GM21723 (cell line): ENCODE data around the gene LMX1A.

Experiments
- ATAC-seq: cut with Tn5 transposase; IDR thresholded peaks from one replicate; pipeline ENCODE4 v1.9.1; 2021; ENCODE audit warnings: mild to moderate bottlenecking, moderate library complexity; ENCODE audit not compliant: unreplicated experiment

LMX1A gene

DNA sequence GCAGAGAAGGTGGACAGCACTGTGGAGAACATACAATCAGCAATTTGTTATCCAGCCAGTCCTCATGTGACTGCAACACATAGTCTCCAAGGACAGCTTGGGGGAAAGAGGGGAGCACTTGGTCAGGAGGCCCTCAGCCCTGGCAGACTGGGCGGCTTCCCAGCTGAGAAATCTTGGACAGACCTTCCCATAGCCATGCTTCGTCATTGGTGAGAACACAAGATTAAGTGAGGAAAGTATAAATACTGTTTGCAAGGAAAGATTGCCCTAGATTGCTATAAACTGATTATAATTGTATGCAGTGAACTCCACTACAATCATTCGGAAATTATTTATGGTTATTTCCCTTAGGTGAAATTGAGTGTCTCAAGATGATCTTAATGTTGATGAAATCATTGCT, 131.5 kb downstream of the LMX1A start:
- ATAC-seq = no peak

DNA sequence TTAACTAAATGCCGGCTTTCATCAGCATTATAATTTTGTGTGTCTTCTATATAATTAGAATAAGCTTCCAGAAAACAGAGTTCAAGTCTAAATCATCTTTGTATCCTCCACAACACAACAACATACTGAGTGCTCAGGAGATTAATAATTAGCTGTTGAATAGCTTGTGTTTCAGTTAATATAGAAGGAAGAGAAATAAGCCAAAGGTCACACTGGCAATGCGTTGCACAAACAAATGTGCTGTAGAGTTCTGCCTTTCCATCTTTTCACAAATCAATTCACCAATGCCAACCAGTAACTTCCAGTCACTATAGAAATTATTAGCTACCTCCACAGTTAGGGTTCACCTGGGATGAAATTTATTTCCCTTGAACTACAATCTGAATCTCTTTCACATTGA, 132.0 kb downstream of the LMX1A start:
- ATAC-seq = no peak

DNA sequence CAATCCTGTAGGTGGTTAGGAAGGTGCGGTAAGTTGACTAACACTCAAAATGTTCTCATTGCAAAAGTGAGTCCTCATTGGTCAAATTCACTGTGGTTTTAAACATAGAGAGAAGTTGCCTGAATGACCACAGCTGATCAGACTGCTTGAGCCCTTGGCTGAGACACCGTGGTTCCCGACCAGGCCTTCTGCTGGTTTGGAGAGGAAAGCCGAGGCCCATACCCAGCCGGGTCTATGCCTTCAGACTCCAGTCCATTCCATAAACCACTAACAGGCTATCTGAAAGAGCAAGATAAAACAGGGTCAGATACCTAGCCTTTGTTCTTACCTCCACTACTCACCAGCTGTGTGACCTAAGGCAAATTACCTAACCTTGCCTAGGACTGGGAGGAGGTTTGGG, 133.9 kb downstream of the LMX1A start:
- no peak for ATAC-seq

DNA sequence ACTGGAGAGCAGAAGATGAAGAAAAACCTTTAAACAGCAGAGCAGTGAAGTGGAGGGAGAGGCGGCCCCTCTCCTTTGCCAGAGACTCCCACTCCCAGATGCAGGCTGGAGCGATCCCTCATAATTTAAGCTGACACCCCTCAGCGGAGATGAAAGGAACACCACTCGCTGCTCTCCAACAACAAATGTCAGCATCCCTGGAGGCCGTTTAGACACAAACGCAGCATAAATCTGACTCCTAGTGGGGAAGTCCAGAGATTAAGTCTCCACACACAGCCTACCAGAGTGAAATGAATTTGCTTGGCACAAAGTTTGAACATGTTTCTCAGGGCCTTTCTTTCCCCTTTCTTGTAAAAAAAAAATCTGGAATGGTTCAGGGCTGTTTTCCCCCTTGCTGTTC, 137.8 kb downstream of the LMX1A start:
- no peak for ATAC-seq

DNA sequence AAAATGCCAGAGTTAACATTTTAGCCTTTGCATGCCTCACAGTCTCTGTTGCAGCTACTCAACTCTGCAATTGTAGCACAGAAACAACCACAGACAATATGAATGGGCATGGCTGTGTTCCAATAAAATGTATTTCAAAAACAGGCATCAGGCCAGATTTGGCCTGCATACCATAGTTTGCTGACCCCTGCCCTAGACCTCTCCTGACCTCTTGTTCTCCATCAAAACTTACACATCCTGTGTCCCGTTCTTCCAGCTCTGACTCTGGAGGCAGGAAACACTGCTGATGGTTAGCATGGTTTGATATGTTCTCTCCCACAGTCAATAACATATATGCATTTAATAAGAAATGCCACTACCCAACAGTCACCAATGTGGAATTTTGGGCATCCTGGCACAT, 138.6 kb downstream of the LMX1A start:
- no peak for ATAC-seq

DNA sequence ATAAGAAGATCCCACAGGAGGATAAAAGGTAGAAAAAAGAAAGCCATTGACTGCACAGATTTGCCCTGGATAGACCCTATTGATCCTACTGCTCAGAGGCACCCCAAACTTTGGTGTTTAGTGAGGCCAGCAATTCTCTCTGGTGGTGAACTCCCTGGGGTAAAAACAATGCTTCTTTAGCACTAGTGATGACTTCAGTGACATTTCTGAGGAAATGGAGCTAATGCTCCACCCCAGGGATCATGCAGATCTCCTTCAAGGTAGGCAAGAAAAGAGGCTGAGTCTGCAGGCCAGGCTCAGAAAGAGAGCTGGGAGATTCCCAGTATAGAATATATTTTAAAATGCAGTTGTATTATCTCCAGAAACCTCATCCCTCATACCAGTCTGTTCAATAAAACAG, 140.3 kb downstream of the LMX1A start:
- no peak for ATAC-seq

DNA sequence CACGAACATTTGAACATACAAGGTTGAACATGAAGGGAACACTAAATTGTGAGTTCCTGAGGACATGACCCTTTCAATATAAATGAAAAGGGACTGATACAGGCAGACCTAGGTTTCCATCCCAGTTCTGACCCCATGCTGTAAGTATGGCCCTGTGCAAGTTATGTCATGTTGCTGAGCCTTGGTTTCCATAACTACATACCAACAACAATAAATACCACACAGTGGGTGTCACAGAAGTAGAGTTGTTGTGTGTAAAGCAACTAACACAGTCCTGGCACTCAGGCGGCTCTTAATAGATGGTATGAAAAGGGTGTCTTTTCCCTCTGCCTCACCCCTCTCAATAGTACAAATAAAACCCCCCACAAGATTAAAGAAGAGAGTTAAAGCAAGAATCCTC, 140.8 kb downstream of the LMX1A start:
- no peak for ATAC-seq

DNA sequence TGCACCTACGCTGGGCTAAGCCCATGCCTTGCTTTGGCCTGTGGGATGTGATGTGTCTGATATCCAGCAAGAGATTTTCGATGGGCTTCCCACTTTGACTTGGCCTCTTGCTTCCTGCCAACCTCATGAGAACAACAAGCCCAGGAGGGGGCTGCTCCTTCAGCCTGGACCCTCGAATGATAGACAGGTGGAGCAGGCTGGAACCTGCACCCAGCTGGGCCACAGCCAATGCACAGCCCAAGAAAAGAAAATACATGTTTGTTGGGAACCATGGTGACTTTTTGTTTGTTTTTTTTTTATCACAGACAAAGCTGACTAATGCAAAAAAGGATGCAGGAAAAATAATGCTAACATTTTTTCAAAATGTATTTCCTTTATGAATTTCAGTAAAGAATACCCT, 144.3 kb downstream of the LMX1A start:
- ATAC-seq = no peak

DNA sequence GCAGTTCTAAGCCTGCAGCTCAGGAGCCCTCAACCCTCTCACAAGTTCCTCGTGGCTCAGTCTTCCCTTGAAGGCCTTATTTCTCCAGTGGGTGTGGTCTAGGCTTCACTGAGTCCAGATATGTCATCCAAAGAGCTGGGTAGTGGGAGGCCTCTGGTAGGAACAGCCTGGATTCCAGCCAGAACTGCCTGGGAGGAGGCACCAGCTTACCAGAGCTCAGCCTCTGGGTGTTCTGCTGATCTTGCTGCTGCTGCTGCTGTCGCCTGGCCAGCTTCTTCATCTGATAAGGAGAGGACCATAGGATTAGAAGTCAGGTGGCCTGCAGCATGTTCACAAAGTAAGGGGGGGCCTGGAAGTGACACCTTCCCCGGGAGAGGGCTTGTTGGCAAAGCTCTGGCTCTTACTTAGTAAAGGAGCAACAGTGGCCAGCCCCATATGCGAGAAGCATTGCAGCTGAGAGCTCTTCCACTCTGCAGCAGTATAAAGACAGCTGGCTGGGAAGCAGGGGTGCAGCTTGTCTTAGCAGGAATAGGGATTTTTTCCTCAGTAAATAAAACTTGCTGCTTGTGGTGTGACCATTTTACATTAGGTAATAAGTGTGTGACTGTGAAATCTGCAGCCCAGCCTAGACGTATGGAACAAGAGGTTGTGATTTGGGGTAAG, 148.5 kb downstream of the LMX1A start:
- ATAC-seq = no peak

DNA sequence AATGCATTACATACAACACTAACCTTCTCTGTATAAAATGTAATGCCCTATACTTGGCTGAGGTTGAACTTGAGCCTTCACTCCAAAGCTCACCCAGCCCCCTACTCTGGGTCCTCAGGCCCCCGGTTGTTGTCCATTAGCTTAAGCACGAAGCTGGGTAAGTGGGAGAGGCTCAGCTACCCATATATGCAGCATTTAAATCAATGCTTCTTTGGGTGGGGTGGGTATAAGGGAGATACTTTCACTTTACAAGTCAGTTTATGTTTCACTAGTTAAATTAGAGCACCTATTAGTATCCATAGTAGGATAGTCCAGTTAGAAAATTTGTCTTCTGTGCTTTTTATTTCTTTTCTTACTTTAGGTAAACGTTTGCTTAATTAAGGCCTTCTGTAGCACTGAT, 151.4 kb downstream of the LMX1A start:
- no peak for ATAC-seq

DNA sequence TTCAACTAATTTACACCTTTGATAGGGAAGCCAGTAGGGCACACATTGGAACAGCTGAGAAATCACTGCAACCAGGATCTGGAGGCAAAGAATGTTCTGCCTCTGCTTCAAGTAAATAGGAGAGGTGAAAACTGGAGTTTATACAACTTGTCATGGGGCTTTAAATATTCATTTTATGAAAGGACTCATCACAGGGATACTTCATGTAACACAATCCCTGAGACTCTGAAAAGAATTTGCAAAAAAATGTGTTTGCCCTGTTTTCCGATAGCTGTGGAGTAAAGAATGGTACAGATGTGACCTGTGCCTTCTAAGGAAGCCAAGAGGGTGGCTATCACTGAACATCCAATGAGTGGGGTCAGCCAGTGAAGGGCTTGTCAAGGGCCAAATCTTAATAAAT, 152.0 kb downstream of the LMX1A start:
- ATAC-seq = no peak

DNA sequence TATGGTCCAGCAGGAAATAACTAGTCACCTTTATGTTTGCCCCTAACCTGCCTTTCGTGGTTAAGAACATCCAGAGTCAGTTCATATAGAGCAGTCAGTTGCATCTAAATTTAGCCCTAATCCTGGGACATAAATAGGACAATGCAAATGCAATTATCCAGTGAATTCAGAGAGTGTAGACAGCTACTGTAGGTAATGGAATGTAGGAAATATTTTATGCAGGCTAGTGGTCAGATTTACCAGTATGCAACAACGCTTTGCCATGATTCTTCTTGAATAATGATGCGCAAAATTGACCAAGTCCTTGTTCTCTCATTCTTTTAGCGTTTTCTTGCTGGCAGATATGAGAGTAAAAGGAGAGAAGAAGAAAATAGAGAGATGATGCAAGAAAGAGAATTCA, 165.4 kb downstream of the LMX1A start:
- ATAC-seq = no peak

DNA sequence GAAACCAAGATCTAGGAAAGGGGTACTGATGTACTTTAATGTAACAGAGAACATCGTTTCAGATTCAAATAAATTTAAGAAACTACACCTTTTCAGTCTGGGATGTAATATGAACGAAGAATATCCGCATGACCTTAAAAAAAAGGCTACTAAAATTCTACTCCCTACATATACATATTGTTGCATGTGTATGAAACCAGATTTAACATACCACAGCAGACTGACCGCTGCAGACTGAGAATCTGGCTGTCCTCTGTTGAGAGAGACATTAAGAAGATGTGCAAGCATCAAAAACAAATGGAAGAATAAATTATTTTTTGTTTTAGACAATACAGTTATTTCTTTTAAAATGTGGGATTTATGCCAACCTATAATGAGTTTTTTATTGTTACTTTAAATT, 166.6 kb downstream of the LMX1A start:
- ATAC-seq = no peak

DNA sequence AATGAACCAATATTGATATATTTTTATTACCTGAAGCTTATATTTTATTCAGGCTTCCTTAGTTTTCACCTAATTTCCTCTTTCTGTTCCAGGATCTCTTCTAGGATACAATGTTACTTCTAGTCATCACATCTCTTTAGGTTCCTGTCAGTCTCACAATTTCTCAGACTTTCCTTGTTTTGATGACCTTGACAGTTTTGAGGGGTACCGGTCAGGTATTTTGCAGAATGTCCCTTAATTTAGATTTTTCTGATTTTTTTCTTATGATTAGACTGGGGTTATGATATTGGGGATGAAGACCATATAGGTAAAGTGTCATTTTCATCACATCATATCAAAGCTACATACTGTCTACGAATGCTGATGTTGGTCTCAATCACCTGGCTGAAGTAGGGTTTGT, 167.5 kb downstream of the LMX1A start:
- no peak for ATAC-seq

DNA sequence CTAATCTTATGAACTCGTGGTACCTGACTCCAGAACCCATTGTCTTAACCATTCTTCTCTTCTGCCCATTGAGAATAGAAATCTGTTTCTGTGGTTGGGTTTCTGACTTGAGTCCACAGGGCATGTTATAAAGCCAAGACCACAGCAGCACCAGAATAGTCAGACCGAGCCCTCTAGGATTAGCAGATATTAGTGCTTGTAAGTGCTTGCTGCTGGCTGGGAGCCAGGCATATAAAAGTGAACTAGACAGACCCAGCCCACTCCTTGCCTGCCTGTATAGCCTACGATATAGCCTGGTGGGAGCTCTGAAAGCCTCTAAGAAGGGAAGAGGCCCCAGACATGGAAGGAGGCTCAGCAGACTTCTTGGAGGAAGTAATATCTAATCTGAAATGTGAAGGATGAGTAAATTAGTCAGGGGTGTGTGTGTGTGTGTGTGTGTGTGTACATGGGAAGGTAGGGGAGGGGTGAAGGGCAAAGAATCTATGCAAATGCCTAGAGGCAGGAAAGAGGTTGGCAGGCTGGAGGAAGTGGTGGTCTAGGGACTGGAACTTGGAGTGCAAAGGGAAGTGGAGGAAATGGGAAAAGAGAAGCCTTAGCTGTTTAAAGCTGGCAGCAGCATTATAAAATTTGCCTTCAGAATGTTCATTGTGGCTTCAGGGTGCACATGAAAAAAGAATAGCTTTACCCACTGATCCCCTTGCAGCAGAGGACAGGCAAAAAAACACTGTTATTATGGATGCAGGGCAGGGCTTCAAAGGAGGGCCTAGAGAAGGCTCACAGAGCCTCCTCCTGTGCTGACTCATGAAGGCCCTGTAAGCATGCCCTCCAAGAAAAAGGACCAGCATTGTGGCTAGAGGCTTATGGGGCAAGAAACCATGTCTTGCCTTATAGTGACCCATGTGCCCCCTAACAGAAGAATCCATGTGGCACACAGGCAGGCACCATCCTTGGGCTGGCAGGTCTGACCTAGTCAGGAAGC, 169.2 kb downstream of the LMX1A start:
- ATAC-seq = no peak

DNA sequence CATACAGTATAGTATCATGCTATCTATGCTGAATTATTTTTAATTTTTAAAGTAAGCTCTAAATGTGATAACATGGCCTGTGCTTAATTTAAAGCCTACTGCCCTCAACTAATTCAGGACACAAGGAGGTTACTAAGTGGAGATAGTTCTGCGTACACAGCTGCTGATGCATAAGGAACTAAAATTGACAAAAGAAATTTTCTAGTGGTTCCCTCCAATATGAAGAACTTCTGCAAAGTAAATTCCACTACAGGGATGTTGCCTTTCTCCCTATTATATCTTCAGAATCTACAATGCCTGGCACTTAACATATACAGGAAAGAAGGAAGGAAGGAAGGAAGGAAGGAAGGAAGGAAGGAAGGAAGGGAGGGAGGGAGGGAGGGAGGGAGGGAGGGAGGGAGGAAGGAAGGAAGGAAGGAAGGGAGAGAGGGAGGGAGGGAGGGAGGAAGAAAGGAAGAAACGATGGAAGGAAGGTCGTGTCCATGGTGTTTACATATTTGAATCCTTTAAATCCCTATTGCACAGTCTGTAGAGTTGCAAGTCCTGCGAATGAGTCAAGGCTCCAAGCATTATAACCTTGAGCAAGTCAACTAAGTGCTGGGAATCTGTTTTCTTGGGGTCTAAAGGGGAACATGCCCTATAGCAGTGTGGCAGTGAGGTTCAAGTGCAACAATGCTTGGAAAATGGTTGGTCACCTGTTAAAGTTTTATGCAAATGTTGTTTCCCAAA, 171.2 kb downstream of the LMX1A start:
- no peak for ATAC-seq

DNA sequence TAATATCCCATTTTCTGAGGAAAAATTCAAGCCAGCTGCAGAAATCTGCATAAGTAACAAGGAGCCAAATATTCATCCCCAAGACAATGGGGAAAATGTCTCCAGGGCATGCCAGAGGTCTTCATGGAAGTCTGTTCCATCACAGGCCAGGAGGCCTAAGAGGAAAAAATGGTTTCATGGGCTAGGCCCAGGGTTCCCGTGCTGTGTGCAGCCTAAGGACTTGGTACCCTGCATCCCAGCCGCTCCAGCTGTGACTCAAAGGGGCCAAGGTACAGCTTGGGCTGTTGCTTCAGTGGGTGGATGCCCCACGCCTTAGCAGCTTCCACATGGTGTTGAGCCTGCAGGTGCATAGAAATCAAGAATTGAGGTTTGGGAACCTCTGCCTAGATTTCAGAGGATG, 173.5 kb downstream of the LMX1A start:
- no peak for ATAC-seq

DNA sequence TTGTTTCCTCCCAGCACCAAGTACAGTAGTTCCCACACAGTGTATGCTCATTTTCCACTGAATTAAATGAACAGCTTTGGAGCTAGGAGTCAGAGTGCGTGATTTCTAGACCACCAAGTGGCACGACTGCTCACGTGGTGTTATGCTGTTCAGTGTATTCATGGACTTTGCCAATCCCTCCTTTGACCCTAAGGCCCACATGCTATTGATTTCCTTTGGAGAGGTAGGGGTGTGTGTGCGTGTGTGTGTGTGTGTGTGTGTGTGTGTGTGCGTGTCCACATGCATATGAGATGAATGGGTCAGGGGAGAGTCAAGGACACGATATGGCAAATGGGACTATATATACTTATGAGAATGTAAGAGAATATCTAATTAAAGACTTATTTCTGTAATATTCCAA, 177.2 kb downstream of the LMX1A start:
- no peak for ATAC-seq

DNA sequence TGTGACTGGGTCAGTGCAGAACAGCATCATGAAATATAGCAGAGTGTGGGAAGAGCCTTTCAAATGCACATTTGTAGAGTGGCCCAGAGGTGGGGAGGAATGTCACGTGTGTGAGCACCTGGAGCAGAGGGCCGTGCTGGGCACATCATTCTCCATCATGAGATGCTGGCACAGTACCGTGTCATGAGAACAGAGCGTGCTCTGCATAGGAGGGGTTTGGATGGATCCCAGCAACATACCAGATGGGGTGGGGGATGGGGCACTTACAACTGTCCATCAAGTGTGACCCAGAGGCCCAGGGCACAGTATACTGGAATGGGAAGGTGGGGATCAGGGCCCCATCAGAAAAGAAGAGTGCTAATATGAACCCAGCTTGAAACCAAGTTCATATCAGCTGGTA, 182.0 kb downstream of the LMX1A start:
- no peak for ATAC-seq

DNA sequence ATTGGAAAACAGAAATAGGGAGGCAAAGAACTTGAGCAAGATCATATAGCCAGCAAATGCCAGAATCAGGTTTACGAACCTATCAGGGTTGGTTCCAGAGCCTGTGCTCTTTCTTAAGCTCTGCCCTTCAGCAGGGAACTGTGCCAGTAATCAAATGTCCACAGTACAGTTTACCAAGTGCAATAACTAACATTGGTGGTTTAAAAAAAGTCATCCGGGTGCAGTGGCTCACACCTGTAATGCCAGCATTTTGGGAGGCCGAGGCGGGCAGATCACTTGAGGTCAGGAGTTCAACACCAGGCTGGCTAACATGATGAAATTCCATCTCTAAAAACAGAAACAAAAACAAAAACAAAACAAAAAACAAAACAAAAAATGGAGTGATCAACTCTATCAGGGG, 182.7 kb downstream of the LMX1A start:
- ATAC-seq = no peak

DNA sequence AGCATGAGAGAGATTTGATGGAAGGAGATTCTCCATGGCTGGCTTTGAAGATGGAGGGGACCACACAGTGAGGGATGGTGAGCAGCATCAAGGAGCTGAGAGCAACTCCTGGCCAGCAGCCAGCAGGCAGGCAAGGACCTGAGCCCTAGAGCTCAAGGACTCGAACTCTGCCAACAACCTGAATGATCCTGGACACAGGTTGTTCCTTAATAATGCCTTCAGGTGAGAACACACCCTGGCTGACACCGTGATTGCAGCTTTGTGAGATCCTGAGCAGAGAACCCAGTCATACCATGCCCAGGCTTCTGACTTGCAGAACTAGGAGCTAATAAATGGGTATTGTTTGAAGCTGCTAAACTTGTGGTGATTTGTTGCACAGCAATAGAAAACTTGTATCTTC, 183.1 kb downstream of the LMX1A start:
- no peak for ATAC-seq

DNA sequence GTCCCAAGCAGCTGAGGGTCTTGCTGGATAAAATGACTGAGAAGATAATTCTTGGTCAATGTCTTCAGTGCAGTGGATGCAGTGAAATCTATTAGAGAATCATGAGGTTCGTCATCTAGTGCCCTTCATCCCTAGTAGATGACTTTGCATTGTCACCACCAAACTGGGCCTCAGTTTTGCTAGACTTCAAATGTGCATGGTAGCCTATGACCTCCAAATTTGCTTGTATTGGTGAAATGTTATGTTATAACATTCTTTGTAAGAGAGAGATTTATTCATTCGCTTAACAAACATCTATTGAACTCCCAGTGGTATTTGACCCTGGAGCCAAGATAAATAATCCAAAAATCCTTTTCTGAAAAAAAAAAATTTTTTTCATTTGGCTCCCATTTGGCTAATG, 183.8 kb downstream of the LMX1A start:
- no peak for ATAC-seq
